ENCODE data around the gene TNRC6A. TPM values are rescaled to one million over a fixed set of nuclear protein-coding genes. Genes with fewer than 3 reads are reported as not detected.

The TNRC6A gene
- total and polyA plus RNA-seq, 2 experiments from 2014 or later = 12.5 to 13.1 TPM

- in situ Hi-C loops (cut with MboI) = no loop called here
- 93 to 97% methylated on average over 5 to 6 of the region's 6 CpGs for WGBS, 2 experiments (ENCODE audit: low coverage in 1 of 2, low lambda C conversion rate in 2 of 2, missing lambda C conversion rate in 2 of 2)
- Histone ChIP-seq H3F3A (ENCODE audit: insufficient read depth) (no peaks in the 10 kb centered on the region), H3K9me3 (ENCODE audit: low read depth) (no peaks in the 10 kb centered on the region), H3K27me3 (replicated peaks; ENCODE audit: insufficient read depth) (no peaks in the 10 kb centered on the region), H3K9me2 (ENCODE audit: insufficient read depth) (no peaks in the 10 kb centered on the region), H4K20me1 (ENCODE audit: insufficient read depth) (no peaks in the 10 kb centered on the region), H3K79me2 (ENCODE audit: insufficient read depth) (no peaks in the 10 kb centered on the region), H3K9ac (no peak overlapping the region), H3K36me3 (ENCODE audit: low read depth) (no peaks in the 10 kb centered on the region), H3K4me3 (no peak overlapping the region), H2AFZ (no peak overlapping the region), H3K27ac (no peak overlapping the region), H3K4me1 (ENCODE audit: insufficient read depth) (peaks cover 12% of the 10 kb centered on the region), H3K4me2 (ENCODE audit: unreplicated experiment) (no peak overlapping the region)
- TF ChIP-seq EZH2 (IDR thresholded peaks at IDR 0.05; ENCODE audit: insufficient read depth, poor library complexity, severe bottlenecking) = no peak
- TF ChIP-seq EZH2phosphoT487 (IDR thresholded peaks at IDR 0.05; ENCODE audit: insufficient read depth, low read depth) = no peak
- DNase-seq = no peak
Measured at GRCh38 chr16:24718967-24719521, 10.4 kb upstream of the TNRC6A start.

DNA sequence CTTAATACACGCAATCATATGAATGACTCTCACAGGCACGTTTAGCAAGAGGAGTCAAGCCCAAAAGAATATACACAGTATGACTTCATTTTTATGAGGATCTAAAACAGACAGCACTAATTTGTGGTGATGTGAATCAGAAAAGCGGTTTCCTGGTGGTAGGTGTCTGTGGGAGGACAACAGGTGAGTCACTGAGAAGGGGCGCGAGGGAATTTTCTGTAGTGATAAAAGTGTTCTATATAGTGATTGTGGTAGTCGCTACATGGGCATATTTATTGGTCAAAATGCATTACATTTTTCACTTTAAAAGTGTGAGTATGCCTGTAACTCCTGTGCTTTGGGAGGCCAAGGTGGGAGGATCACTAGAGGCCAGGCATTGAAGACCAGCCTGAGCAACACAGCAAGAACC lies 7.6 kb upstream of the TNRC6A start:
- in situ Hi-C loops (cut with MboI) = no loop called here
- WGBS, 2 experiments (ENCODE audit: low coverage in 1 of 2, low lambda C conversion rate in 2 of 2, missing lambda C conversion rate in 2 of 2) = 78 to 86% methylated on average over 6 of the region's 6 CpGs
- DNase-seq = peak; percentile 10

GRCh38 chr16:24723663-24724062 lies 5.8 kb upstream of the TNRC6A start:
- Histone ChIP-seq H3K27ac (no peak overlapping the region), H3K36me3 (ENCODE audit: low read depth) (no peaks in the 10 kb centered on the region), H2AFZ (no peak overlapping the region), H3K9me3 (ENCODE audit: low read depth) (no peaks in the 10 kb centered on the region), H3K27me3 (replicated peaks; ENCODE audit: insufficient read depth) (no peaks in the 10 kb centered on the region), H3K4me3 (no peak overlapping the region), H3K9me2 (ENCODE audit: insufficient read depth) (no peaks in the 10 kb centered on the region), H3F3A (ENCODE audit: insufficient read depth) (no peaks in the 10 kb centered on the region), H4K20me1 (ENCODE audit: insufficient read depth) (no peaks in the 10 kb centered on the region), H3K4me2 (ENCODE audit: unreplicated experiment) (peak overlapping the region; percentile 16), H3K79me2 (ENCODE audit: insufficient read depth) (peaks cover 2% of the 10 kb centered on the region; the same call in 1 of the 2 replicates), H3K9ac (no peak overlapping the region), H3K4me1 (ENCODE audit: insufficient read depth) (peaks cover 14% of the 10 kb centered on the region)
- in situ Hi-C loops (cut with MboI) = no loop called here
- DNase-seq = peak; percentile 56
- TF ChIP-seq EZH2phosphoT487 (IDR thresholded peaks at IDR 0.05; ENCODE audit: insufficient read depth, low read depth) (no peak), EZH2 (IDR thresholded peaks at IDR 0.05; ENCODE audit: insufficient read depth, poor library complexity, severe bottlenecking) (no peak)

More for the DNA sequence above, 7.6 kb upstream of the TNRC6A start:
- Histone ChIP-seq H3K27ac (no peak overlapping the region), H3K4me1 (ENCODE audit: insufficient read depth) (peaks cover 13% of the 10 kb centered on the region), H3F3A (ENCODE audit: insufficient read depth) (no peaks in the 10 kb centered on the region), H2AFZ (no peak overlapping the region), H4K20me1 (ENCODE audit: insufficient read depth) (no peaks in the 10 kb centered on the region), H3K9ac (no peak overlapping the region), H3K36me3 (ENCODE audit: low read depth) (no peaks in the 10 kb centered on the region), H3K79me2 (ENCODE audit: insufficient read depth) (no peaks in the 10 kb centered on the region), H3K9me3 (ENCODE audit: low read depth) (no peaks in the 10 kb centered on the region), H3K4me3 (no peak overlapping the region), H3K27me3 (replicated peaks; ENCODE audit: insufficient read depth) (no peaks in the 10 kb centered on the region), H3K4me2 (ENCODE audit: unreplicated experiment) (no peak overlapping the region), H3K9me2 (ENCODE audit: insufficient read depth) (no peaks in the 10 kb centered on the region)
- TF ChIP-seq EZH2phosphoT487 (IDR thresholded peaks at IDR 0.05; ENCODE audit: insufficient read depth, low read depth) (no peak), EZH2 (IDR thresholded peaks at IDR 0.05; ENCODE audit: insufficient read depth, poor library complexity, severe bottlenecking) (no peak)

DNA sequence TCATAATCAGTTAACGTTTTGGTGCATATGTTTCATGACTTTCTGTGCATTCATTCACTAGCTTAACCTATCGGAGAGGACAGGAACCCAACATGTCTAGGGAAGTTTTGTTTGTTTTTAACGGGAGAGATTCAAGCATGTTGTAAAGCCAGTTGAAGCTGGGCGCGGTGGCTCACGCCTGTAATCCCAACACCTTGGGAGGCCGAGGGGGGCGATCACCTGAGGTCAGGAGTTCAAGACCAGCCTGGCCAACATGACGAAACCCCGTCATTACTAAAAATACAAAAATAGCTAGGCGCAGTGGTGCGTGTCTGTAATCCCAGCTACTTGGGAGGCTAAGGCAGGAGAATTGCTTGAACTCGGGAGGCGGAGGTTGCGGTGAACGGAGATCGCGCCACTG lies 1.4 kb upstream of the TNRC6A start:
- TF ChIP-seq EZH2phosphoT487 (IDR thresholded peaks at IDR 0.05; ENCODE audit: insufficient read depth, low read depth) (no peak), EZH2 (IDR thresholded peaks at IDR 0.05; ENCODE audit: insufficient read depth, poor library complexity, severe bottlenecking) (no peak)
- 96% methylated on average over 18 of the region's 18 CpGs for WGBS, 2 experiments (ENCODE audit: low coverage in 1 of 2, low lambda C conversion rate in 2 of 2, missing lambda C conversion rate in 2 of 2)

More for the DNA sequence above, 1.4 kb upstream of the TNRC6A start:
- Histone ChIP-seq H3K4me3 (no peak overlapping the region), H3K27me3 (replicated peaks; ENCODE audit: insufficient read depth) (no peaks in the 10 kb centered on the region), H3K79me2 (ENCODE audit: insufficient read depth) (peaks cover 39% of the 10 kb centered on the region), H3K9me3 (ENCODE audit: low read depth) (no peaks in the 10 kb centered on the region), H3F3A (ENCODE audit: insufficient read depth) (peaks cover 9% of the 10 kb centered on the region), H3K4me1 (ENCODE audit: insufficient read depth) (peaks cover 30% of the 10 kb centered on the region), H3K36me3 (ENCODE audit: low read depth) (no peaks in the 10 kb centered on the region; the same call in 1 of the 2 replicates), H3K9ac (no peak overlapping the region), H3K4me2 (ENCODE audit: unreplicated experiment) (no peak overlapping the region), H2AFZ (no peak overlapping the region), H3K27ac (no peak overlapping the region), H4K20me1 (ENCODE audit: insufficient read depth) (no peaks in the 10 kb centered on the region; the same call in 1 of the 2 replicates), H3K9me2 (ENCODE audit: insufficient read depth) (no peaks in the 10 kb centered on the region)
- in situ Hi-C loops (cut with MboI) = no loop called here
- DNase-seq = no peak
